NCI-H226 (cell line): ENCODE measurements around the gene EIF4G3.
A peak's percentile ranks its signal among the peaks of the same experiment; 100 is the strongest.
"Not testable (repeated sequence)": the region's sequence is repeated elsewhere in the genome, so short reads cannot be mapped to it uniquely, and the experiment has no call there.

Experiments used
- DNase-seq: peaks from one replicate; pipeline ENCODE4 v3.0.0-alpha.2; 2015

Gene EIF4G3

GRCh38 chr1:20851791-20852190 lies 324.9 kb downstream of the EIF4G3 start:
- not testable (repeated sequence) for DNase-seq

GRCh38 chr1:20850021-20850420 lies 326.7 kb downstream of the EIF4G3 start:
- no peak for DNase-seq

GRCh38 chr1:20849100-20849499 lies 327.6 kb downstream of the EIF4G3 start:
- no peak for DNase-seq

- peak; percentile 45 for DNase-seq
Observed at GRCh38 chr1:20848162-20848561, 328.5 kb downstream of the EIF4G3 start.

GRCh38 chr1:20847611-20848080 lies 329.1 kb downstream of the EIF4G3 start:
- DNase-seq: peak; percentile 50

- DNase-seq: no peak
Observed at GRCh38 chr1:20846461-20847374, 330.0 kb downstream of the EIF4G3 start.

GRCh38 chr1:20840731-20841130 lies 336.0 kb downstream of the EIF4G3 start:
- peak; percentile 43 for DNase-seq

GRCh38 chr1:20837554-20838192 lies 339.0 kb downstream of the EIF4G3 start:
- no peak for DNase-seq

GRCh38 chr1:20836230-20836629 lies 340.5 kb downstream of the EIF4G3 start:
- no peak for DNase-seq

- no peak for DNase-seq
Observed at GRCh38 chr1:20834780-20835179, 341.9 kb downstream of the EIF4G3 start.

- no peak for DNase-seq
Observed at GRCh38 chr1:20834192-20834591, 342.5 kb downstream of the EIF4G3 start.

GRCh38 chr1:20830378-20830777 lies 346.3 kb downstream of the EIF4G3 start:
- no peak for DNase-seq

- DNase-seq: no peak
Observed at GRCh38 chr1:20829946-20830345, 346.8 kb downstream of the EIF4G3 start.

- no peak for DNase-seq
Observed at GRCh38 chr1:20829531-20829930, 347.2 kb downstream of the EIF4G3 start.

GRCh38 chr1:20823845-20824244 lies 352.9 kb downstream of the EIF4G3 start:
- DNase-seq: no peak

- no peak for DNase-seq
Observed at GRCh38 chr1:20821466-20821865, 355.2 kb downstream of the EIF4G3 start.

- no peak for DNase-seq
Observed at GRCh38 chr1:20819818-20820217, 356.9 kb downstream of the EIF4G3 start.

GRCh38 chr1:20814534-20814871 lies 362.2 kb downstream of the EIF4G3 start:
- no peak for DNase-seq

- no peak for DNase-seq
Observed at GRCh38 chr1:20811916-20812315, 364.8 kb downstream of the EIF4G3 start.

- DNase-seq: no peak
Observed at GRCh38 chr1:20793236-20793635, 383.5 kb downstream of the EIF4G3 start.

GRCh38 chr1:20792196-20792595 lies 384.5 kb downstream of the EIF4G3 start:
- DNase-seq: peak; percentile 38

- no peak for DNase-seq
Observed at GRCh38 chr1:20790785-20791184, 385.9 kb downstream of the EIF4G3 start.

GRCh38 chr1:20789598-20789997 lies 387.1 kb downstream of the EIF4G3 start:
- DNase-seq: not testable (repeated sequence)
